ENCODE results near the gene ASCL3.
"Not testable (repeated sequence)": the region's sequence is repeated elsewhere in the genome, so short reads cannot be mapped to it uniquely, and the experiment has no call there.

The ASCL3 gene

DNA sequence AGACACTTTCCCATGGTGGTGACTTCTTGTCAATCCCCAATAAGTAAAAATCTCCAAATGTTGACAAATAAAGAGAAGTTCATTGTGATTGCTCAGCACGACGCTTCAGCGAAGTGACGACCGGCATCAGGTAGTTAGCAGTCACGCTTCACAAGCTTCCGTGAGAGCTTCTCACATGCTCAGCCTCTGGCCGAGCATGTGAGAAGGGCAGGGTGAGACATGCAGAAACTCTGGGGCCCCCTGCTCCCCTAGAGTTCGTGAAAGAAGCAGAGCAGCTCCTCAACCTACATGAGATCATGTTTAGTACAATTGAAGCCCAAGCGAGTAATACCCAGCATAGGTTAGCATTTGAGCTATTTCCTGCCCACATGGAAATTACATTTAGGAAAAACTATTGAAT lies 5.7 kb downstream of the ASCL3 start:
- H3K9ac ChIP-seq (ENCODE audit: low read length), result no peak overlapping the region
- peaks cover 8% of the 10 kb centered on the region for H3K4me1 ChIP-seq (ENCODE audit: insufficient read depth, low read length, severe bottlenecking)
- no peak overlapping the region for H3K4me3 ChIP-seq (ENCODE audit: low read depth, low read length, poor library complexity, severe bottlenecking)
- H3K9me3 ChIP-seq (ENCODE audit: low read length), result no peaks in the 10 kb centered on the region
- no peak for TF ChIP-seq EZH2 (IDR thresholded peaks at IDR 0.05; ENCODE audit: borderline replicate concordance, low read length)
- TF ChIP-seq, protein P1, sequence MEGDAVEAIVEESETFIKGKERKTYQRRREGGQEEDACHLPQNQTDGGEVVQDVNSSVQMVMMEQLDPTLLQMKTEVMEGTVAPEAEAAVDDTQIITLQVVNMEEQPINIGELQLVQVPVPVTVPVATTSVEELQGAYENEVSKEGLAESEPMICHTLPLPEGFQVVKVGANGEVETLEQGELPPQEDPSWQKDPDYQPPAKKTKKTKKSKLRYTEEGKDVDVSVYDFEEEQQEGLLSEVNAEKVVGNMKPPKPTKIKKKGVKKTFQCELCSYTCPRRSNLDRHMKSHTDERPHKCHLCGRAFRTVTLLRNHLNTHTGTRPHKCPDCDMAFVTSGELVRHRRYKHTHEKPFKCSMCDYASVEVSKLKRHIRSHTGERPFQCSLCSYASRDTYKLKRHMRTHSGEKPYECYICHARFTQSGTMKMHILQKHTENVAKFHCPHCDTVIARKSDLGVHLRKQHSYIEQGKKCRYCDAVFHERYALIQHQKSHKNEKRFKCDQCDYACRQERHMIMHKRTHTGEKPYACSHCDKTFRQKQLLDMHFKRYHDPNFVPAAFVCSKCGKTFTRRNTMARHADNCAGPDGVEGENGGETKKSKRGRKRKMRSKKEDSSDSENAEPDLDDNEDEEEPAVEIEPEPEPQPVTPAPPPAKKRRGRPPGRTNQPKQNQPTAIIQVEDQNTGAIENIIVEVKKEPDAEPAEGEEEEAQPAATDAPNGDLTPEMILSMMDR (IDR thresholded peaks at IDR 0.05; ENCODE audit: low read length), result no peak
- no peak overlapping the region for H3K27ac ChIP-seq (ENCODE audit: low read depth, low read length, poor library complexity, severe bottlenecking)
- H3K79me2 ChIP-seq (ENCODE audit: insufficient read depth, low read length), result no peaks in the 10 kb centered on the region
- no peaks in the 10 kb centered on the region for H3K36me3 ChIP-seq (ENCODE audit: insufficient read depth, low read length)
- no peaks in the 10 kb centered on the region for H3K27me3 ChIP-seq (ENCODE audit: insufficient read depth, low read length)
- H3F3A ChIP-seq (ENCODE audit: insufficient read depth, low read length), result no peaks in the 10 kb centered on the region
- peak overlapping the region; percentile 46; the same call in 1 of the 2 replicates for H3K4me2 ChIP-seq (ENCODE audit: low read length)
- H3K9me2 ChIP-seq (ENCODE audit: low read depth, low read length), result no peaks in the 10 kb centered on the region
- H2AFZ ChIP-seq (ENCODE audit: low read length), result no peak overlapping the region
- no peaks in the 10 kb centered on the region for H4K20me1 ChIP-seq (ENCODE audit: insufficient read depth, low read length)

DNA sequence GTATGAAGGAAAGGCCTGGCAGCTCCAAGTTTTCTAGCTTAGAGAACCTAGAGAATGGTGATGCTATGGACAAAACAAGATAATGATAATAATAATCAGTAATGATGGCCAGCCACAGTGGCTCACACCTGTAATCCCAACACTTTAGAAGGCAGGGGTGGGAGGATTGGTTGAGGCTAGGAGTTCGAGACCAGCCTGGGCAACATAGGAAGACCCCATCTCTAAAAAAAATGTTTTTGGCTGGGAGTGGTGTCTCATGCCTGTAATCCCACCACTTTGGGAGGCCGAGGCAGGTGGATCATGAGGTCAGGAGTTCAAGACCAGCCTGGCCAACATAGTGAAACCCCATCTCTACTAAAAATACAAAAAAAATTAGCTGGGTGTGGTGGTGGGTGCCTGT lies 7.0 kb downstream of the ASCL3 start:
- not testable (repeated sequence) for H3F3A ChIP-seq (ENCODE audit: insufficient read depth, low read length); H3K27me3 ChIP-seq (ENCODE audit: insufficient read depth, low read length); H3K9me2 ChIP-seq (ENCODE audit: low read depth, low read length); H3K4me2 ChIP-seq (ENCODE audit: low read length); H2AFZ ChIP-seq (ENCODE audit: low read length); H3K36me3 ChIP-seq (ENCODE audit: insufficient read depth, low read length); H3K9me3 ChIP-seq (ENCODE audit: low read length); H3K9ac ChIP-seq (ENCODE audit: low read length); H3K27ac ChIP-seq (ENCODE audit: low read depth, low read length, poor library complexity, severe bottlenecking); H3K79me2 ChIP-seq (ENCODE audit: insufficient read depth, low read length); H3K4me3 ChIP-seq (ENCODE audit: low read depth, low read length, poor library complexity, severe bottlenecking); H3K4me1 ChIP-seq (ENCODE audit: insufficient read depth, low read length, severe bottlenecking); H4K20me1 ChIP-seq (ENCODE audit: insufficient read depth, low read length)

DNA sequence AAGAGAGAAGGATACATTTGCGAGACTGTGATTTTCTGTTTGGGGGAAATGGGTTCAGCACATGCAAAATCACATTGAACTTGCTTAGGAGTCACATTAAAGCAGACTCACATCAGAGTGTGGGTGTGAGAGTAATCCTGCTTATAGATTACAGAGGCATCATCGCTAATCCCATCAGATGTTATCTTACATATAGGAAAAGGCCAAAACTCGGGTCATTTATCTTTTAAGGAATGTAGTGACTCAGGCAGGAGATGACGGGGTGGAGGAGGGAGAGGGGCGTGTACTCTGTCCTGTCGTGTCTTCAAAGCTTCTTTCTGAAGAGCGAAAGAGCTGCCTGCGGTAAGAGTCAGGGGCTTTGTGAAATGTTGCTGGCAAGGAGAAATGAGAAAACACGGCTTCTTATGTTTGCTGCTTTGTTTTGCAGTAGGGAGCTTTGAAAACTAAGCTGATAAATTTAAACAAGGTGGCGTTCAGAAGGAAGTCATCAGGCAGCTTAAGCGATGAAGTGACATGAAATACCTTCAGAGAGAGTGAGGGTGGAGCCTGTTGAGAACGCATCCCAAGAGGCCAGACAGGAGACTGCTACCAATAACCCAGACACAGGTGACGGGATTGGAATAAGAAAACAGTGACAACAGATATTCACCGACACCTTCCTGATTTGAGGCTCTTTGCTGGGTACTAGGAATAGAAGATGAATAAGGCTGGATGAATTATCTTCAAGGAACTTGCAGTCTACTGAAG lies 7.9 kb downstream of the ASCL3 start:
- H3K9me3 ChIP-seq (ENCODE audit: low read length), result no peaks in the 10 kb centered on the region
- H3K27me3 ChIP-seq (ENCODE audit: insufficient read depth, low read length), result no peaks in the 10 kb centered on the region
- H3F3A ChIP-seq (ENCODE audit: insufficient read depth, low read length), result no peaks in the 10 kb centered on the region
- no peaks in the 10 kb centered on the region for H3K9me2 ChIP-seq (ENCODE audit: low read depth, low read length)
- no peak overlapping the region for H3K9ac ChIP-seq (ENCODE audit: low read length)
- H2AFZ ChIP-seq (ENCODE audit: low read length), result no peak overlapping the region
- H3K4me2 ChIP-seq (ENCODE audit: low read length), result no peak overlapping the region
- no peak overlapping the region for H3K4me3 ChIP-seq (ENCODE audit: low read depth, low read length, poor library complexity, severe bottlenecking)
- no peaks in the 10 kb centered on the region for H4K20me1 ChIP-seq (ENCODE audit: insufficient read depth, low read length)
- no peak overlapping the region for H3K27ac ChIP-seq (ENCODE audit: low read depth, low read length, poor library complexity, severe bottlenecking)
- peaks cover 8% of the 10 kb centered on the region for H3K4me1 ChIP-seq (ENCODE audit: insufficient read depth, low read length, severe bottlenecking)
- no peaks in the 10 kb centered on the region for H3K79me2 ChIP-seq (ENCODE audit: insufficient read depth, low read length)
- no peaks in the 10 kb centered on the region for H3K36me3 ChIP-seq (ENCODE audit: insufficient read depth, low read length)
- TF ChIP-seq, protein P1 (IDR thresholded peaks at IDR 0.05; ENCODE audit: low read length), result no peak
- no peak for TF ChIP-seq EZH2 (IDR thresholded peaks at IDR 0.05; ENCODE audit: borderline replicate concordance, low read length)

DNA sequence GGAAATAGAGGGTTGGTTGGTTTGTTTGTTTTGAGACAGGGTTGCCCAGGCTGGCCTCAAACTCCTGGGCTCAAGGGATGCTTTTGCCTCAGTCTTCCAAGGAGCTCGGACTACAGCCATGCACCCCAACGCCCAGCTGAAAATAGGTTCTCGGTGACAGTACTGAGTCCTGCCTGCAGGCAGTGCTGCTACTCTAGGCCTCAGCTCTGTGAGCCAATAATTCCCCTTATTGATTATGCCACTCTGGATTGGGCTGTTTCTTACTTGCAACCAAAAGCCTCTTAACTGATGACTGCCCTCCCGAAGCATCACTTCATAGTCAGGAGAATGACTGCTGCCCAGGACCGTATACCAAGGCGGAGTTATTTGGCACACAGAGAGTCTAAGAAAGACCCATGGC lies 8.9 kb downstream of the ASCL3 start:
- Histone ChIP-seq H2AFZ (ENCODE audit: low read length) (no peak overlapping the region), H3F3A (ENCODE audit: insufficient read depth, low read length) (no peaks in the 10 kb centered on the region), H3K9ac (ENCODE audit: low read length) (no peak overlapping the region), H3K27me3 (ENCODE audit: insufficient read depth, low read length) (no peaks in the 10 kb centered on the region), H3K79me2 (ENCODE audit: insufficient read depth, low read length) (no peaks in the 10 kb centered on the region), H3K9me3 (ENCODE audit: low read length) (no peaks in the 10 kb centered on the region), H3K27ac (ENCODE audit: low read depth, low read length, poor library complexity, severe bottlenecking) (no peak overlapping the region), H3K36me3 (ENCODE audit: insufficient read depth, low read length) (no peaks in the 10 kb centered on the region), H3K9me2 (ENCODE audit: low read depth, low read length) (no peaks in the 10 kb centered on the region), H3K4me1 (ENCODE audit: insufficient read depth, low read length, severe bottlenecking) (peaks cover 8% of the 10 kb centered on the region), H3K4me2 (ENCODE audit: low read length) (no peak overlapping the region), H3K4me3 (ENCODE audit: low read depth, low read length, poor library complexity, severe bottlenecking) (no peak overlapping the region), H4K20me1 (ENCODE audit: insufficient read depth, low read length) (no peaks in the 10 kb centered on the region)
- TF ChIP-seq, protein P1 (IDR thresholded peaks at IDR 0.05; ENCODE audit: low read length), result no peak
- TF ChIP-seq EZH2 (IDR thresholded peaks at IDR 0.05; ENCODE audit: borderline replicate concordance, low read length), result no peak

All from OCI-LY1 (cell line).